PC-3 (cell line): ENCODE measurements around the gene PDIA4. TPM values are rescaled to one million over a fixed set of nuclear protein-coding genes. Genes with fewer than 3 reads are reported as not detected.

Experiments used
- ATAC-seq: fragments of 200-7000 bp; cut with Tn5 transposase; 2 replicates; pipeline ENCODE4 v1.9.1; 2020; ENCODE audit warnings: mild to moderate bottlenecking, moderate library complexity
- BruUV-seq: library from RNA; stranded (reverse); fragments of 400-500 nt; replicated peaks from 2 replicates; lab custom pipeline; 2021; lab: Mats Ljungman, UMichigan
- CTCF ChIA-PET: fragments of 300-600 bp; sonication (Branson Sonifier 250); formaldehyde crosslinking; loops from one replicate; lab custom pipeline; 2022; ENCODE audit warnings: antibody characterized with exemption; lab: Charles Lee
- POLR2A ChIA-PET: fragments of 300-600 bp; sonication (Branson Sonifier 250); formaldehyde crosslinking; loops from one replicate; lab custom pipeline; 2022; ENCODE audit warnings: antibody characterized with exemption; ENCODE audit not compliant: unreplicated experiment; lab: Charles Lee
- DNase-seq: peaks from one replicate; pipeline ENCODE4 v3.0.0-alpha.2; 2015
- H2AFZ ChIP-seq: fragments of 300-600 bp; sonication (generic); 2 replicates; pipeline ENCODE4 v1.6.0; 2016; ENCODE audit warnings: antibody characterized with exemption, low read length
- H3F3A ChIP-seq: fragments of 300-600 bp; sonication (generic); one replicate; pipeline ENCODE4 v1.6.0; 2017; ENCODE audit warnings: antibody characterized with exemption, low read length, control low read depth, mild to moderate bottlenecking; ENCODE audit not compliant: unreplicated experiment
- H3K27ac ChIP-seq: fragments of 300-600 bp; sonication (generic); 2 replicates; pipeline ENCODE4 v1.5.1; 2016; ENCODE audit warnings: mild to moderate bottlenecking, low read length
- H3K27me3 ChIP-seq: fragments of 300-600 bp; sonication (generic); 2 replicates; pipeline ENCODE4 v1.6.1; 2016; ENCODE audit warnings: low read length, mixed read lengths
- H3K36me3 ChIP-seq: fragments of 300-600 bp; sonication (generic); 2 replicates; pipeline ENCODE4 v1.6.1; 2016; ENCODE audit warnings: low read depth, mixed run types, low read length, mixed read lengths
- H3K4me1 ChIP-seq: fragments of 300-600 bp; sonication (generic); 2 replicates; pipeline ENCODE4 v1.5.1; 2016; ENCODE audit warnings: low read length; ENCODE audit not compliant: insufficient read depth
- H3K4me2 ChIP-seq: fragments of 300-600 bp; sonication (generic); 2 replicates; pipeline ENCODE4 v1.6.0; 2016; ENCODE audit warnings: low read length
- H3K4me3 ChIP-seq: fragments of 300-600 bp; sonication (generic); 2 replicates; pipeline ENCODE4 v1.5.1; 2016; ENCODE audit warnings: mild to moderate bottlenecking, low read length, mixed read lengths
- H3K79me2 ChIP-seq: fragments of 300-600 bp; sonication (generic); 2 replicates; pipeline ENCODE4 v1.6.1; 2017; ENCODE audit warnings: low read length, mixed read lengths
- H3K9ac ChIP-seq: fragments of 300-600 bp; sonication (generic); 2 replicates; pipeline ENCODE4 v1.6.0; 2016; ENCODE audit warnings: mild to moderate bottlenecking, low read length
- H3K9me2 ChIP-seq: fragments of 300-600 bp; sonication (generic); replicated peaks from 2 replicates; pipeline ENCODE4 v1.6.1; 2016; ENCODE audit warnings: mixed run types, low read length, mixed read lengths
- H3K9me3 ChIP-seq: fragments of 300-600 bp; sonication (generic); 2 replicates; pipeline ENCODE4 v1.6.1; 2016; ENCODE audit warnings: low read length, mixed read lengths
- H4K20me1 ChIP-seq: fragments of 300-600 bp; sonication (generic); 2 replicates; pipeline ENCODE4 v1.6.1; 2016; ENCODE audit warnings: low read length, mixed read lengths
- EZH2 ChIP-seq: fragments of 300-600 bp; sonication (generic); IDR thresholded peaks from one replicate; pipeline ENCODE4 v1.6.1; 2017; ENCODE audit warnings: antibody characterized with exemption, mild to moderate bottlenecking, low read length; ENCODE audit not compliant: unreplicated experiment
- EZH2phosphoT487 ChIP-seq: fragments of 300-600 bp; sonication (generic); IDR thresholded peaks from 2 replicates; pipeline ENCODE4 v1.6.1; 2018; ENCODE audit warnings: mild to moderate bottlenecking, antibody characterized with exemption, low read length, borderline replicate concordance
- intact Hi-C: fragments of 100-400 bp; cut with micrococcal nuclease; formaldehyde crosslinking; loops from 2 replicates; pipeline ENCODE4 v1.9.0; 2023
- total RNA-seq: library from RNA; depleted of rRNA; stranded (reverse); fragments of >200 nt; gene quantifications from 2 replicates; pipeline ENCODE4 v1.2.3, GENCODE V29; 2014
- TF ChIP-seq, protein P1 (sequence below): fragments of 300-600 bp; sonication (generic); conservative IDR thresholded peaks from 2 replicates; pipeline ENCODE4 v1.5.1; 2017; ENCODE audit warnings: antibody characterized with exemption, low read depth, mild to moderate bottlenecking, low read length

Gene PDIA4
- total RNA-seq, 1 experiment from 2014 or later: 249 TPM

GRCh38 chr7:148997497-148997896 is 30.8 kb downstream of the PDIA4 start:
- Histone ChIP-seq H3K9me2 (no peaks in the 10 kb centered on the region), H3K9me3 (no peaks in the 10 kb centered on the region), H3K79me2 (no peaks in the 10 kb centered on the region), H3K4me2 (no peak overlapping the region), H3K4me3 (no peak overlapping the region), H3K4me1 (no peaks in the 10 kb centered on the region), H3K27me3 (no peaks in the 10 kb centered on the region), H3K36me3 (peaks cover under 1% of the 10 kb centered on the region; the same call in 1 of the 2 replicates), H4K20me1 (no peaks in the 10 kb centered on the region), H3K27ac (no peak overlapping the region), H2AFZ (no peak overlapping the region), H3K9ac (no peak overlapping the region), H3F3A (no peaks in the 10 kb centered on the region)
- POLR2A ChIA-PET: interaction anchor here (0.6 kb wide), 1 partner anchor 32 kb away, joined by 3 read pairs; no protein-coding TSS in a partner anchor
- intact Hi-C loops: no loop called here
- BruUV-seq: no TSS peak
- no peak for TF ChIP-seq EZH2phosphoT487
- no peak for TF ChIP-seq EZH2
- TF ChIP-seq, protein P1, sequence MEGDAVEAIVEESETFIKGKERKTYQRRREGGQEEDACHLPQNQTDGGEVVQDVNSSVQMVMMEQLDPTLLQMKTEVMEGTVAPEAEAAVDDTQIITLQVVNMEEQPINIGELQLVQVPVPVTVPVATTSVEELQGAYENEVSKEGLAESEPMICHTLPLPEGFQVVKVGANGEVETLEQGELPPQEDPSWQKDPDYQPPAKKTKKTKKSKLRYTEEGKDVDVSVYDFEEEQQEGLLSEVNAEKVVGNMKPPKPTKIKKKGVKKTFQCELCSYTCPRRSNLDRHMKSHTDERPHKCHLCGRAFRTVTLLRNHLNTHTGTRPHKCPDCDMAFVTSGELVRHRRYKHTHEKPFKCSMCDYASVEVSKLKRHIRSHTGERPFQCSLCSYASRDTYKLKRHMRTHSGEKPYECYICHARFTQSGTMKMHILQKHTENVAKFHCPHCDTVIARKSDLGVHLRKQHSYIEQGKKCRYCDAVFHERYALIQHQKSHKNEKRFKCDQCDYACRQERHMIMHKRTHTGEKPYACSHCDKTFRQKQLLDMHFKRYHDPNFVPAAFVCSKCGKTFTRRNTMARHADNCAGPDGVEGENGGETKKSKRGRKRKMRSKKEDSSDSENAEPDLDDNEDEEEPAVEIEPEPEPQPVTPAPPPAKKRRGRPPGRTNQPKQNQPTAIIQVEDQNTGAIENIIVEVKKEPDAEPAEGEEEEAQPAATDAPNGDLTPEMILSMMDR: no peak
- CTCF ChIA-PET: no interaction called here
- ATAC-seq (no peak), DNase-seq (no peak)

GRCh38 chr7:148994576-148994975 is 33.7 kb downstream of the PDIA4 start:
- no TSS peak for BruUV-seq
- no peaks in the 10 kb centered on the region for H3K9me3 ChIP-seq
- intact Hi-C loops: no loop called here
- no peak overlapping the region for H3K27ac ChIP-seq
- no peak overlapping the region for H2AFZ ChIP-seq
- H3K79me2 ChIP-seq: no peaks in the 10 kb centered on the region
- DNase-seq (no peak), ATAC-seq (no peak)
- POLR2A ChIA-PET: no interaction called here
- H3K27me3 ChIP-seq: no peaks in the 10 kb centered on the region
- H3K4me2 ChIP-seq: no peak overlapping the region
- no peaks in the 10 kb centered on the region for H3F3A ChIP-seq
- no peak overlapping the region for H3K9ac ChIP-seq
- H3K9me2 ChIP-seq: no peaks in the 10 kb centered on the region
- TF ChIP-seq EZH2phosphoT487: no peak
- TF ChIP-seq, protein P1: no peak
- TF ChIP-seq EZH2: no peak
- H4K20me1 ChIP-seq: no peaks in the 10 kb centered on the region
- H3K4me1 ChIP-seq: no peaks in the 10 kb centered on the region
- H3K4me3 ChIP-seq: no peak overlapping the region
- H3K36me3 ChIP-seq: no peaks in the 10 kb centered on the region
- CTCF ChIA-PET: no interaction called here

DNA sequence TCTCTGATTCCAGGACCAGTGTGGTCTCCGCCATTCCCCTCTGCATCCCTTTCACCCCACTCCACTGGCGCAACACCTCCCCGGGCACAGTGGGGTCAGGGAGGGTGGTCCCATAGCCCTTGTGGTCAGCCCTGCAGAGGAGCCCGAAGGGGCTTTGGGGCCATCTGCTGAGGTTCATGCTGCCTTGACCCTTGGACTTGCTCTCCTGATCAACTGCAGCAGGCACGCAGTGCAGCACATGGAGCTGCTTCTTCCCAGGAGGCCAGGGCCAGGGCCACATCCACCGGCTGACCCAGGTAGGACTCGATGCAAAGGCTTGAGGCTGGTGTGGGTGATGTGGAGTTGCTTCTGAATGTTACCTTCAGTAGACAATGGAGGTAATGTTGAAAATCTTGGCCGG is 35.1 kb downstream of the PDIA4 start:
- Histone ChIP-seq H3K36me3 (no peaks in the 10 kb centered on the region), H3K27ac (no peak overlapping the region), H3K4me1 (peaks cover 8% of the 10 kb centered on the region), H3K4me3 (no peak overlapping the region), H3K9me3 (no peaks in the 10 kb centered on the region), H3K79me2 (no peaks in the 10 kb centered on the region), H3K9ac (no peak overlapping the region), H3K9me2 (no peaks in the 10 kb centered on the region), H3K27me3 (no peaks in the 10 kb centered on the region), H2AFZ (no peak overlapping the region), H3K4me2 (no peak overlapping the region), H4K20me1 (no peaks in the 10 kb centered on the region), H3F3A (no peaks in the 10 kb centered on the region)
- intact Hi-C loops: no loop called here
- DNase-seq (no peak), ATAC-seq (no peak)
- BruUV-seq: no TSS peak
- ChIA-PET CTCF (no interaction called here), POLR2A (no interaction called here)
- TF ChIP-seq EZH2phosphoT487 (no peak), EZH2 (no peak)
- TF ChIP-seq, protein P1: no peak
